ENCODE data around the gene HLA-G. TPM values are rescaled to one million over a fixed set of nuclear protein-coding genes. Genes with fewer than 3 reads are reported as not detected.

The HLA-G gene
- total RNA-seq, 1 experiment from 2014 or later: not detected

DNA sequence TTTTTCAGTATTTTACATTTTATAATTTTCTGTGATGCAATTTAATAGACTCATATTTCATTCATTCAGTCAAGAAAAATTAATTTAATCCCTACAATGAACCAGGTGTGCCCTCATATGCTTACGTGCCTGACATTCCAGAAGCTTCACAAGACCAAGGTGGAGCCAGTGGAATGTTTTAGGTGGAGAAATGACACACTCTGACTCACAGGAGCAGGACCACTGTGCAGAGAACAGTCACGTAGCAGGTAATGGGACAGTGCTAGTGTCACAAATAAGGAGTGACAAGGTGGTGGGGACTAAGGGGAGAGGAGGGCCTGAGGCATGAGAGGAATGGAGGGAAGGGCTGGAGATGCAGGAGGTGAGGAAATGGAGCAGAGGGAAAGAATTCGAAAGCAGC, 37.0 kb upstream of the HLA-G start (continued):
- TF ChIP-seq, protein P1, sequence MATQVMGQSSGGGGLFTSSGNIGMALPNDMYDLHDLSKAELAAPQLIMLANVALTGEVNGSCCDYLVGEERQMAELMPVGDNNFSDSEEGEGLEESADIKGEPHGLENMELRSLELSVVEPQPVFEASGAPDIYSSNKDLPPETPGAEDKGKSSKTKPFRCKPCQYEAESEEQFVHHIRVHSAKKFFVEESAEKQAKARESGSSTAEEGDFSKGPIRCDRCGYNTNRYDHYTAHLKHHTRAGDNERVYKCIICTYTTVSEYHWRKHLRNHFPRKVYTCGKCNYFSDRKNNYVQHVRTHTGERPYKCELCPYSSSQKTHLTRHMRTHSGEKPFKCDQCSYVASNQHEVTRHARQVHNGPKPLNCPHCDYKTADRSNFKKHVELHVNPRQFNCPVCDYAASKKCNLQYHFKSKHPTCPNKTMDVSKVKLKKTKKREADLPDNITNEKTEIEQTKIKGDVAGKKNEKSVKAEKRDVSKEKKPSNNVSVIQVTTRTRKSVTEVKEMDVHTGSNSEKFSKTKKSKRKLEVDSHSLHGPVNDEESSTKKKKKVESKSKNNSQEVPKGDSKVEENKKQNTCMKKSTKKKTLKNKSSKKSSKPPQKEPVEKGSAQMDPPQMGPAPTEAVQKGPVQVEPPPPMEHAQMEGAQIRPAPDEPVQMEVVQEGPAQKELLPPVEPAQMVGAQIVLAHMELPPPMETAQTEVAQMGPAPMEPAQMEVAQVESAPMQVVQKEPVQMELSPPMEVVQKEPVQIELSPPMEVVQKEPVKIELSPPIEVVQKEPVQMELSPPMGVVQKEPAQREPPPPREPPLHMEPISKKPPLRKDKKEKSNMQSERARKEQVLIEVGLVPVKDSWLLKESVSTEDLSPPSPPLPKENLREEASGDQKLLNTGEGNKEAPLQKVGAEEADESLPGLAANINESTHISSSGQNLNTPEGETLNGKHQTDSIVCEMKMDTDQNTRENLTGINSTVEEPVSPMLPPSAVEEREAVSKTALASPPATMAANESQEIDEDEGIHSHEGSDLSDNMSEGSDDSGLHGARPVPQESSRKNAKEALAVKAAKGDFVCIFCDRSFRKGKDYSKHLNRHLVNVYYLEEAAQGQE (IDR thresholded peaks at IDR 0.05; ENCODE audit: low read depth): no peak

GRCh38 chr6:29791162-29791561, 36.5 kb upstream of the HLA-G start:
- Histone ChIP-seq H3K9ac (ENCODE audit: low read length) (peak overlapping the region; percentile 36), H3K4me3 (replicated peaks in 1 of 2; ENCODE audit: low read depth in 1 of 2, low read length in 2 of 2) (no peak overlapping the region), H3K36me3 (ENCODE audit: control insufficient read depth in 1 of 2, insufficient read depth in 2 of 2, low read length in 2 of 2) (no peaks in the 10 kb centered on the region), H3K27me3 (ENCODE audit: insufficient read depth, low read length) (no peaks in the 10 kb centered on the region), H3K9me3 (ENCODE audit: control insufficient read depth in 1 of 2, insufficient read depth in 1 of 2, low read depth in 1 of 2, low read length in 2 of 2) (no peaks in the 10 kb centered on the region), H4K20me1 (ENCODE audit: insufficient read depth) (no peaks in the 10 kb centered on the region), H2AFZ (ENCODE audit: low read depth, low read length, poor library complexity, severe bottlenecking) (no peak overlapping the region), H3K27ac (ENCODE audit: low read depth, low read length) (no peak overlapping the region), H3K79me2 (ENCODE audit: insufficient read depth, low read length) (no peaks in the 10 kb centered on the region), H3K4me1 (ENCODE audit: control insufficient read depth in 1 of 2, insufficient read depth in 2 of 2, low read length in 2 of 2) (peaks cover 13 to 26% of the 10 kb centered on the region in 2 experiments), H3K4me2 (ENCODE audit: low read length) (peak overlapping the region; percentile 49), H3K9me2 (ENCODE audit: insufficient read depth) (no peaks in the 10 kb centered on the region)
- intact Hi-C loops (cut with micrococcal nuclease): no loop called here
- BruUV-seq (replicated peaks): TSS peak; percentile 96
- TF ChIP-seq CBX3 (IDR thresholded peaks at IDR 0.05; ENCODE audit: low read depth): no peak
- TF ChIP-seq POLR2A (IDR thresholded peaks at IDR 0.05; ENCODE audit: borderline replicate concordance, extremely low read depth, insufficient read depth, insufficient read length): no peak
- TF ChIP-seq EZH2phosphoT487 (IDR thresholded peaks at IDR 0.05; ENCODE audit: borderline replicate concordance): no peak
- no peak for TF ChIP-seq ELF1 (IDR thresholded peaks at IDR 0.05; ENCODE audit: borderline replicate concordance, low read depth)
- TF ChIP-seq ZFX (IDR thresholded peaks at IDR 0.05): no peak
- ChIA-PET RAD21 (ENCODE audit: low non-redundant PET in 1 of 2, low total read pairs in 2 of 2, uncharacterized antibody in 2 of 2, unreplicated experiment in 2 of 2) (interaction anchor here in 1 of 2 experiments (0.5 kb wide), 1 partner anchor 46 kb away, joined by 3 read pairs; no protein-coding TSS in a partner anchor), POLR2A (no interaction called here), CTCF (no interaction called here)
- DNase-seq (ENCODE audit: low read depth, low spot score) (no peak), ATAC-seq (peak; percentile 46)

Measured in HCT116 (cell line).